Measurements from ENCODE around the gene ITIH4. TPM values are rescaled to one million over a fixed set of nuclear protein-coding genes. Genes with fewer than 3 reads are reported as not detected.
A peak's percentile ranks its signal among the peaks of the same experiment; 100 is the strongest.

ITIH4 gene
- total RNA-seq, 1 donor from 2014 or later: 1.1 TPM

DNA sequence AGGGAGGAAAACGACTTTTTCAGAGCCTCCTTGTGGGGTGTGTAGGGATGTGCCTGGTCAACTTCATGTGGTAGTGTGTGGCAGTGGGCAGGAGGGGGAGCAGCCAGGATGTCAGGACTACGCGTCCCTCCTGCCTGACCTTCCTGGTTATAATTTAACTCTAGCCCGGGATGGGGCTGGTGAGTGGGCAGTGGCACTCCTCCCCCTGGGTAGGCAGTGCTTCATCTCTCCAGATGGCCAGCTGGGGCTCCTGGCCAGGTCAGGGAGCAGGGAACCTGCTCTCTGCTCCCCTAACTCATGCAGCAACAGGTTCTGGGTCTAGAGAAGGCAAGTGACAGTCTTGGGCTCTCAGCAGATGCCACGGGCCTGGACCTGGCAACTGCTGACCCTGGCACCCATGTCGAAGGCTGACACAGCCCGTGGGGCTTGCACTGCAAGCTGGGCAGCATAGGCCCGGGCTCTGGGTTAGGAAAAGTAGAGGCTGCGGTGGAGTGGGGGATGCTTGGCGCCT, 2.6 kb downstream of the ITIH4 start:
- no peaks in the 10 kb centered on the region for H3K79me2 ChIP-seq (ENCODE audit: low read depth)
- TF ChIP-seq, protein P1, sequence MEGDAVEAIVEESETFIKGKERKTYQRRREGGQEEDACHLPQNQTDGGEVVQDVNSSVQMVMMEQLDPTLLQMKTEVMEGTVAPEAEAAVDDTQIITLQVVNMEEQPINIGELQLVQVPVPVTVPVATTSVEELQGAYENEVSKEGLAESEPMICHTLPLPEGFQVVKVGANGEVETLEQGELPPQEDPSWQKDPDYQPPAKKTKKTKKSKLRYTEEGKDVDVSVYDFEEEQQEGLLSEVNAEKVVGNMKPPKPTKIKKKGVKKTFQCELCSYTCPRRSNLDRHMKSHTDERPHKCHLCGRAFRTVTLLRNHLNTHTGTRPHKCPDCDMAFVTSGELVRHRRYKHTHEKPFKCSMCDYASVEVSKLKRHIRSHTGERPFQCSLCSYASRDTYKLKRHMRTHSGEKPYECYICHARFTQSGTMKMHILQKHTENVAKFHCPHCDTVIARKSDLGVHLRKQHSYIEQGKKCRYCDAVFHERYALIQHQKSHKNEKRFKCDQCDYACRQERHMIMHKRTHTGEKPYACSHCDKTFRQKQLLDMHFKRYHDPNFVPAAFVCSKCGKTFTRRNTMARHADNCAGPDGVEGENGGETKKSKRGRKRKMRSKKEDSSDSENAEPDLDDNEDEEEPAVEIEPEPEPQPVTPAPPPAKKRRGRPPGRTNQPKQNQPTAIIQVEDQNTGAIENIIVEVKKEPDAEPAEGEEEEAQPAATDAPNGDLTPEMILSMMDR (IDR thresholded peaks at IDR 0.05): peak; percentile 11
- no peak for TF ChIP-seq EZH2 (IDR thresholded peaks at IDR 0.05)
- H3F3A ChIP-seq (ENCODE audit: low read depth): no peaks in the 10 kb centered on the region
- Mint-ChIP-seq H3K4me3 (no peak overlapping the region), H3K36me3 (peaks cover 2% of the 10 kb centered on the region), H3K27me3 (ENCODE audit: insufficient read depth, low read depth) (peaks cover 16% of the 10 kb centered on the region), H3K9me3 (no peaks in the 10 kb centered on the region), H3K4me1 (peaks cover 3% of the 10 kb centered on the region), H3K27ac (no peak overlapping the region)
- H4K20me1 ChIP-seq (ENCODE audit: low read depth): no peaks in the 10 kb centered on the region
- no peaks in the 10 kb centered on the region for H3K27me3 ChIP-seq
- no peaks in the 10 kb centered on the region for H3K36me3 ChIP-seq
- no peaks in the 10 kb centered on the region for H3K9me3 ChIP-seq (ENCODE audit: low read depth)
- peak; percentile 15 for DNase-seq (ENCODE audit: low spot score)
- H3K27ac ChIP-seq: no peak overlapping the region
- H3K4me3 ChIP-seq: no peak overlapping the region
- H2AFZ ChIP-seq (replicated peaks): no peak overlapping the region
- H3K9ac ChIP-seq: no peak overlapping the region
- peaks cover 6% of the 10 kb centered on the region for H3K4me1 ChIP-seq
- H3K4me2 ChIP-seq: no peak overlapping the region

DNA sequence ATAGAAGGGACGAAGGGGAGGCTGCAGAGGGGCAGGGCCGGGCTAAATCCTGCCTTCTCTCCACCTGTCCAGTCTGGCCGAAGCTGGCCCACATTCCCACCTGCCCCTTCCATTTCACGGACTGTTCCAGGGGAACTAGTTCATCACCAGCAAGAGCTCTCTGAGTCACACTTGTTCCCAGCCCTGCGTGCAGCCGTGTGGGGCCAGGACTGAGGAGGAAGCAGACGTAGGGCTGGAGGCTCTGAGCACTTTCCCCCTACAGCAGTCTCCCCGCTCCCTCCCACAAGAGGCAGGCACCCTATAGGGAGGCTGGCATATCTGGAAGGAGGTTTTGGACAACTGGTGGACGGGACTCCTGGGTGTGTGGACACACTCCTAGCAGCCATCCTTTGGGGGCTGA, 3.0 kb downstream of the ITIH4 start:
- Histone ChIP-seq H3F3A (ENCODE audit: low read depth) (no peaks in the 10 kb centered on the region), H3K9ac (no peak overlapping the region), H3K27ac (no peak overlapping the region), H3K79me2 (ENCODE audit: low read depth) (no peaks in the 10 kb centered on the region), H4K20me1 (ENCODE audit: low read depth) (no peaks in the 10 kb centered on the region), H3K36me3 (no peaks in the 10 kb centered on the region), H3K4me3 (no peak overlapping the region), H3K27me3 (no peaks in the 10 kb centered on the region), H3K4me1 (peaks cover 3% of the 10 kb centered on the region), H2AFZ (replicated peaks) (no peak overlapping the region), H3K4me2 (no peak overlapping the region), H3K9me3 (ENCODE audit: low read depth) (no peaks in the 10 kb centered on the region)
- Mint-ChIP-seq H3K9me3 (no peaks in the 10 kb centered on the region), H3K27ac (no peak overlapping the region), H3K36me3 (peaks cover 2% of the 10 kb centered on the region), H3K4me3 (peak overlapping the region; percentile 35), H3K4me1 (peaks cover 3% of the 10 kb centered on the region), H3K27me3 (ENCODE audit: insufficient read depth, low read depth) (peaks cover 16% of the 10 kb centered on the region)
- no peak for DNase-seq (ENCODE audit: low spot score)
- TF ChIP-seq EZH2 (IDR thresholded peaks at IDR 0.05): no peak
- no peak for TF ChIP-seq EZH2phosphoT487 (IDR thresholded peaks at IDR 0.05)
- TF ChIP-seq, protein P1 (IDR thresholded peaks at IDR 0.05): no peak

DNA sequence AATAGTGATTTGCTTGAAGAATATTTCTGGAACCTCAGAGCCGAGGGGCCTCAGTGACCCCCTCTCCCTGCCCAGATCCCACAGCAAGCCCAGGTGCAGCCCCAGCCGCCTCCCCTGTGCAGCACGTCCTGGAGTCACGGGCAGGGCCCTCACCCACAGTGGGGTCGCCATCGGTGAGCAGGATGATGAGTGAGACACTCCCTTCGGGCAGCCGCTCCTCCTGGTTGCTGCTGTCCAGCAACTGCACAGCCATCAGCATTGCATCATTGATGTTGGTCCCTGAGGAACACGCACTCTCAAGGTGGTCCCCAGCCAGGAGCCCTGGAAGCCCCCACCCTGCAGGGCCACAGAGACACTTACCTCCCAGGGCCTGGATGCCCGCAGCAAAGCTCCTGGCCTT, 6.4 kb downstream of the ITIH4 start:
- Histone ChIP-seq H3K79me2 (ENCODE audit: low read depth) (no peaks in the 10 kb centered on the region), H3K36me3 (no peaks in the 10 kb centered on the region), H3K4me2 (no peak overlapping the region), H4K20me1 (ENCODE audit: low read depth) (no peaks in the 10 kb centered on the region), H3F3A (ENCODE audit: low read depth) (peaks cover 4% of the 10 kb centered on the region), H3K4me1 (peaks cover 10% of the 10 kb centered on the region), H3K27me3 (no peaks in the 10 kb centered on the region), H3K4me3 (no peak overlapping the region), H3K27ac (no peak overlapping the region), H2AFZ (replicated peaks) (no peak overlapping the region), H3K9me3 (ENCODE audit: low read depth) (no peaks in the 10 kb centered on the region), H3K9ac (no peak overlapping the region)
- Mint-ChIP-seq H3K36me3 (no peaks in the 10 kb centered on the region), H3K4me3 (no peak overlapping the region), H3K9me3 (no peaks in the 10 kb centered on the region), H3K27me3 (ENCODE audit: insufficient read depth, low read depth) (peaks cover 16% of the 10 kb centered on the region), H3K4me1 (peaks cover 13% of the 10 kb centered on the region), H3K27ac (no peak overlapping the region)
- TF ChIP-seq EZH2phosphoT487 (IDR thresholded peaks at IDR 0.05) (no peak), EZH2 (IDR thresholded peaks at IDR 0.05) (no peak)
- TF ChIP-seq, protein P1 (IDR thresholded peaks at IDR 0.05): no peak
- no peak for DNase-seq (ENCODE audit: low spot score)
